Right kidney (tissue), 1 donor: ENCODE data around the gene CMTM5.
"Not testable (repeated sequence)": the region's sequence is repeated elsewhere in the genome, so short reads cannot be mapped to it uniquely, and the experiment has no call there.

Experiments
- DNase-seq: peaks from one replicate; pipeline ENCODE4 v3.0.0-alpha.2; 2016

CMTM5 gene

GRCh38 chr14:23378612-23379220 lies 1.9 kb downstream of the CMTM5 start:
- DNase-seq = no peak

GRCh38 chr14:23379366-23380196 lies 2.7 kb downstream of the CMTM5 start:
- DNase-seq = peak; percentile 38

GRCh38 chr14:23380197-23380914 lies 3.5 kb downstream of the CMTM5 start:
- DNase-seq = no peak

GRCh38 chr14:23380976-23381375 lies 4.1 kb downstream of the CMTM5 start:
- DNase-seq = no peak

GRCh38 chr14:23381871-23382270 lies 5.0 kb downstream of the CMTM5 start:
- DNase-seq = no peak

GRCh38 chr14:23382276-23382675 lies 5.4 kb downstream of the CMTM5 start:
- no peak for DNase-seq

DNA sequence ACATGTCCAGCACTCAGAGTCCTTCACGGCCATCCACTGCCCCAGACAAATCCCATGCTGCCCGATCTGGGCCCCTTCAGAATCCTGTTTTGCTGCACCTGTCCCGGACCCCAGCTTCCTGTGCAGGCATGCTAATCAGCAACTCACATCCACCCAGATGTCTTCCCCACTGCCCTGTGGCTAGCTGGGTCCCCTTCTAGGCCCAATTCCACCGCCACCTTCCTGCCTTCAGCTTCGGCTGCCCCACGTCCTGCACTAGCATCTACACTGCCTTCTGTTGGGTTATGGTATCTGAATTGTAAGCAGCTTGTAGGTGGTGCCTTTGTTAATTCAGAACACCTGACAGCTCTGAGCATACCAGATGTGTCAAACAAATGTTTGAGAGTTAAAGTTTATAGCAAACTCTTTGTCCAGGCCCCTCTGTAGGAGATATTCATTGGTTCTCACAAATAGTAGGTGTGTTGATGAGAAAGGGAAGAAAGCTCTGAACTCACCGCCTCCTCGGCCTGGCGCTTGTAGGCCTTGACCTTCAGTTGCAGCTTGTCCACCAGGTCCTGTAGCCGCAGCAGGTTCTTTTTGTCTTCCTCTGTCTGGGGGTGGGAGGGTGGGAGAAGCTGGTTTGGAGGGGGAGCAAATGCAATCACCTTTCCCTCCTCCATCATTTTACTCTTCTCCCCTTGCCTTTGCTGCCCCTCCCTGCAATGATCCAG lies 6.0 kb downstream of the CMTM5 start:
- DNase-seq = no peak

DNA sequence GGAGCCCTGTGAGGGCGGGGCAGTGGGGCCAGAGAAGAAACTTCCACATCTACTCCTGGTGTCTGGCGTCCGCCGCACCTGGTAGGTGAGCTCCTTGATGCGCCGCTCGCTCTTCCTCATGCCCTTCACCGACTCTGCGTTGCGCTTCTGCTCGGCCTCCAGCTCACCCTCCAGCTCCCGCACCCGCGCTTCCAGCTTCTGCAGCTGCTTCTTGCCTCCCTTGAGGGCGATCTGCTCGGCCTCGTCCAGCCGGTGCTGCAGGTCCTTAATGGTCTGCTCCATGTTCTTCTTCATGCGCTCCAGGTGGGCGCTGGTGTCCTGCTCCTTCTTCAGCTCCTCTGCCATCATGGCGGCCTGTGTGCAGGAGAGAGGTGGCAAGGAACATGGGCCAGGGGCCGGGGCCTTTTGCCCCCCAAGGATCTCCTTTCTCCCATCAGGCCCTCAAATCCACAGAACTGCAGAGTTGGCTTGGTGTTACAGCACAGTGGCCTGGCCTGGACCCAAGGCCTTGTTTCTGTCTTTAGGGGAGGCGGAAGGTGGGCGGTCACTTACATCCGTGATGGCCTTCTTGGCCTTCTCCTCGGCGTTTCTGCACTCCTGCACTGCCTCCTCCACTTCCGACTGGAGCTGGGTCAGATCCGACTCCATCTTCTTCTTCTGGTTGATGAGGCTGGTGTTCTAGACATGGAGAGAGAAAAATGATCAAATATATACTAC lies 7.7 kb downstream of the CMTM5 start:
- DNase-seq = no peak

DNA sequence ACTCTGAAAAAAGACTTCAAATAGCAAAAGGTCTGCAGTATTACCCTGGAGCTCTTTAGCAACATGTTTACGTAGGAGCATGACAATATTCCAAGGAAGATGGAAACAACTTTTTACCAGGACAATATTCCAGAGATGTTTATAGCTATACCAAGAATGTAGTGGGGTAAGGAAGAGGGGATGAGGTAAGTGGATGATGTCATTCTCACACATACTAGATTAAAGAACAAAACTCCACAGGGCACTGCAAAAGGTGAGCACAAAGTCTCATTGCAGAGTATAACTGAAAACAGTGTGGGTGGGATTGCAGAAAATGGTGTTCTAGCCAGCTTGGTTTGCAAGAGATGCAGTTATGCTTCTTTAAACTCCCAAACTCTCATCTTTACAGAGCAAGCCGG lies 8.4 kb downstream of the CMTM5 start:
- no peak for DNase-seq

DNA sequence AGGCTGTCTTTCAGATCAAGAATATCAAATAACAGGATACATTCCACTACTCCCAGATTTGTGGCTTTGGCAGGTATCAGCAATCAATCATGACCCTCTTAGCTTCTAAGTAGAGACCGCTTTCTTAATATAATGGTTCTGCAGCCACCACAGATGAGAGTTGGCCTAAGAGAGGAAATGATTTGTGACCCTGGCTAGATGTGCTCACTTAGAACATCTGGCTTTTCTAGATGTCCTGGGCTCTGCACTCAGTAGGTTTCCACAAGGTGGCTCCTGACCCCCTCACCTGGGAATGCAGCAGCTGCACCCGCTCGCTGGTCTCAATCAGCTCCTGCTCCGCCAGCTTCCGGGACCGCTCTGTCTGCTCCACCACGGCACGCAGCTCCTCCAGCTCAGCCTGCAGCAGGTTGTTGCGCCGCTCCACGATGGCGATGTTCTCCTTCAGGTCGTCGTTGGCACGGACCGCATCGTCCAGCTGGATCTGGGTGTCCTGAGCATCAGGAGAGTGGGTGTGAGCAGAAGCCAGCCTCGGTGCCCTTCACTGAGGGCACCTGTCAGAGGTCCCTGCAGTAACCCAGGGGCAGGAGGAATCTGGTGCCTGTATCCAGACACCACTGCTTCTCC lies 8.9 kb downstream of the CMTM5 start:
- peak; percentile 17 for DNase-seq

DNA sequence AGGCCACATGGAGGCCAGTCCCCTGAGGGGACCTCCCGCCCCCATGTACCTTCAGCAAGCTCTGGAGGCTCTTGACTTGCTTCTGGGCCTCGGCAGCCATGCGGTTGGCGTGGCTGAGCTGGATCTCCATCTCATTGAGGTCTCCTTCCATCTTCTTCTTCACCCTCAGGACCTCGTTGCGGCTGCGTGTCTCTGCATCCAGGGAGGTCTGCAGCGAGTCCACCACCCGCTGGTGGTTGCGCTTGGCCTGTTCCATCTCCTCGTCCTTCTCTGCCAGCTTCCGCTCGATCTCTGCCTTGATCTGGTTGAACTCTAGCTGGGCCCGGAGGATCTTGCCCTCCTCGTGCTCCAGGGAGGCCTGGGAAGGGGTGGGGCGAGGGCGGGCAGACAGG lies 9.4 kb downstream of the CMTM5 start:
- not testable (repeated sequence) for DNase-seq

DNA sequence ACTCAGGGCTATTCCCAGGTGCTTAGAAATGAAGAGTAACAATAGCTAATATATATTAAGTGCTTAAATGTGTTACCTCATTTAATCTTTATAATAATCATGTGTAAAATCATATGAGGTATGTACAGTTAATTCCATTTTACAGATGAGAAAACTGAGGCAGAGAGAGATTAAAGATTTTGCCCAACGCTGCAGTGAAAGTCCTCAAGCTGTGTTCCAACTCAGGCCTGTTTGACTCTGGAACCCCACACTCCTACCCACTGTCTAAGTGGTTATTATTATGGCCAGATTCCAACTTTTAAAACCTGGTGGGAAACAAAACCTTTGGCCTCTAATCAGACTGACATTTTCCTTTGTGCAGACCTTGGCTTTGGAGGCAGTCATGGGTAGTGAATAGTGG lies 10.2 kb downstream of the CMTM5 start:
- no peak for DNase-seq

- DNase-seq = no peak
Observed at GRCh38 chr14:23387916-23388882, 11.4 kb downstream of the CMTM5 start.

DNA sequence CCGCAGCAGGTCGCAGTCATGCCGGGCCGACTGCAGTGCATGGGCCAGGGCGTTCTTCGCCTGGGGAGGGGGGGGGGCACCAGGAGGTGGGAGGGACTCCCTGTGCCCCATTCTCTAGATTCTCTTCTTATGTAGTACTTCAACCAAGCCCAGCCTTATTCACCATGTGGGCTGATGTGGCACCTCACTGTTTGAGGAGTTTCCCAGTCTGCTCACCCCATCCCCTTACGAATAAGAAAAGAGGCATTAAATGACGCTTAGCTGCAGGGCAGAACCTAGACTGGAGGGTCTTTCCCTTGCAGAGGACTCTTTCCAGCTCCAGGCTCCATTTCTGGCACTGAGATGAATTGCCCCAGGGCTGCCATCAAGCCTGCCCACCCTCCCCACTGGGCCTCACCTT lies 12.2 kb downstream of the CMTM5 start:
- no peak for DNase-seq

GRCh38 chr14:23389396-23389795 lies 12.6 kb downstream of the CMTM5 start:
- DNase-seq = no peak

DNA sequence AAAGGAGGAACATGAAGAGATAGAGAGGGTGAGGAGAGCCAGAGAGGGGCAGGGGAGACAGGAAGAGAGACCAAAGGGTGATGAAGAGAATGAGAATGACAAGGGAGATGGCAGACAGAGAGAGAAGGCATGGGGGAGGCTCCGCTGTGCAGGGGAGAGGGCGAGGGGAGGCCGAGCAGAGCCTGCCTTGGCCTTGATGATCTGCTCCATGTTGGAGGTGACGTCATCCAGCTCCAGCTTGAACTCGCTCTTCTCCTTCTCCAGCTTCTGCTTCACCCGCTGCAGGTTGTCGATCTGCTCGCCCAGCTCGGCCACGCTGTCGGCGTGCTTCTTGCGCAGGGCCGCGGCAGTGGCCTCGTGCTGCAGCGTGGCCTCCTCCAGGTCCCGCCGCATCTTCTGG lies 13.0 kb downstream of the CMTM5 start:
- DNase-seq = not testable (repeated sequence)

DNA sequence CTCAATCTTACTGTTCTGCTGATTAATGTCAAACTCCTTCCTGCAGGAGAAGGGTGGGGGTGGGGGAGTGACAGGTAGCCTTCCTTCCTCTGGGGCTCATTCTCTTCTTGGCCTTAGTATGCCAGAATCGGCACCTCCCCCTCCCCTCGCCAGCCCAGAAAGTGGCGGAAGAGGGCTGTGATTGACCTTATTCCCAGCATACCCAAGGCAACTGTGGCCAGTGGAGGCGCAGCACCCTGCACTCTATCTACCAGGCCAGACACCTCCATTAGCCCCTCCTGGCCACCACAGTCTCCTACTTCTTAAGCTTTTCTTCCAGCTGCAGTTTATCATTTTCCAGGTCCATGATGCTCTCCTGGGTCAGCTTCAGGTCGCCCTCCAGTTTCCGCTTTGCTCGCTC lies 15.8 kb downstream of the CMTM5 start:
- no peak for DNase-seq

DNA sequence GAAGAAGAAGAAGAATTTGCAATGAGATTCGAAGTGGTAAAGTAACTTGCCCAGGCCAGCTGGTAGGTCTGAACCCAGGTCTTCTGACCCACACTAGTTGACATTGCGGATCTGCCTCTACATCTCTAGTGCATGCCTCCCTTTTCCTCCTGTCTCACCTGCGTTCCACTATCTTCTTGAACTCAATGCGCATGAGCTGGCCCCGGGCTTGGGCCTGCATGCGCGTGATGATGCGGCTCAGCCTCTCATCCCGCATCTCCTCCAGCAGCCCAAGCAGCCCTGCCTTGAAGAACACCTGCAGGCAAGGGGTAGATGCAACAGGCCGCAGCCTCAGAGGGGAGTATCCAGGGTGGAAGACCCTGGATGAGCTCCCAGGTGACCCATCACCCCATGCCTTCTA lies 19.3 kb downstream of the CMTM5 start:
- no peak for DNase-seq

- no peak for DNase-seq
Observed at GRCh38 chr14:23396781-23397407, 20.0 kb downstream of the CMTM5 start.

- no peak for DNase-seq
Observed at GRCh38 chr14:23398348-23398747, 21.5 kb downstream of the CMTM5 start.
